GM12878 (cell line): Measurements from ENCODE around the gene ABCB4. TPM values are rescaled to one million over a fixed set of nuclear protein-coding genes. Genes with fewer than 3 reads are reported as not detected.

Experiments used
- ATAC-seq: fragments of 200-7000 bp; cut with Tn5 transposase; 3 replicates; pipeline ENCODE4 v1.9.1; 2020; ENCODE audit warnings: mild to moderate bottlenecking, moderate library complexity
- BruUV-seq: library from RNA; stranded (reverse); fragments of 400-500 nt; replicated peaks from 2 replicates; lab custom pipeline; 2021; lab: Mats Ljungman, UMichigan
- CTCF ChIA-PET: fragments of 300-600 bp; sonication (Branson Sonifier 250); formaldehyde crosslinking; extraction: SDS; loops from one replicate; lab custom pipeline; 2021; ENCODE audit warnings: inconsistent platforms; lab: Yijun Ruan, JAX
- POLR2A ChIA-PET: fragments of 350-600 bp; formaldehyde crosslinking; extraction: SDS; loops from one replicate; lab custom pipeline; 2021; ENCODE audit warnings: inconsistent platforms; lab: Charles Lee
- RAD21 ChIA-PET: fragments of 300-600 bp; sonication (Branson Sonifier 250); formaldehyde crosslinking; loops from one replicate; lab custom pipeline; 2023; ENCODE audit warnings: antibody characterized with exemption; ENCODE audit not compliant: unreplicated experiment; lab: Charles Lee
- SMC1A ChIA-PET: fragments of 300-600 bp; sonication (Branson Sonifier 250); formaldehyde crosslinking; loops from one replicate; lab custom pipeline; 2023; ENCODE audit not compliant: unreplicated experiment, uncharacterized antibody; lab: Charles Lee
- DNase-seq: peaks from one replicate; pipeline ENCODE4 v3.0.0-alpha.2; 2011; ENCODE audit warnings: low read depth, low spot score
- FAIRE-seq: peaks from 3 replicates; lab custom pipeline; 2011; peaks lifted over from hg19 to GRCh38; lab: Jason Lieb, UNC
- H2AFZ ChIP-seq: 2 replicates; pipeline ENCODE4 v1.6.0; 2011; ENCODE audit warnings: low read depth, low read length, control low read depth; ENCODE audit not compliant: control insufficient read depth
- H3K27ac ChIP-seq: 2 replicates; pipeline ENCODE4 v1.5.1; 2011; ENCODE audit warnings: control low read depth; ENCODE audit not compliant: control insufficient read depth, insufficient read depth
- H3K27me3 ChIP-seq, 2 experiments: replicated peaks in 1 of 2; 2 replicates each; pipeline versions ENCODE4 v1.6.0 to v1.6.1; 2011; ENCODE audit warnings: low read length in 1 of 2; ENCODE audit not compliant: control insufficient read depth in 2 of 2, insufficient read depth in 2 of 2
- H3K36me3 ChIP-seq, 2 experiments: 2 replicates each; pipeline ENCODE4 v1.5.1; 2011; ENCODE audit warnings: low read length in 1 of 2; ENCODE audit not compliant: control insufficient read depth in 2 of 2, insufficient read depth in 2 of 2
- H3K4me1 ChIP-seq: 2 replicates; pipeline ENCODE4 v1.6.1; 2011; ENCODE audit warnings: mild to moderate bottlenecking, low read length, moderate library complexity, mixed read lengths; ENCODE audit not compliant: control insufficient read depth, insufficient read depth
- H3K4me2 ChIP-seq: 2 replicates; pipeline ENCODE4 v1.6.0; 2011; ENCODE audit warnings: control low read depth; ENCODE audit not compliant: control insufficient read depth, insufficient read depth
- H3K4me3 ChIP-seq: fragments of 200-600 bp; sonication (generic); 2 replicates; pipeline ENCODE4 v1.5.1; 2016
- H3K79me2 ChIP-seq: 2 replicates; pipeline ENCODE4 v1.6.0; 2011; ENCODE audit warnings: low read length; ENCODE audit not compliant: control insufficient read depth, insufficient read depth
- H3K9ac ChIP-seq: 2 replicates; pipeline ENCODE4 v1.8.0; 2011; ENCODE audit warnings: low read length, control low read depth, mixed read lengths; ENCODE audit not compliant: control insufficient read depth, insufficient read depth
- H3K9me3 ChIP-seq: replicated peaks from 3 replicates; pipeline ENCODE4 v1.5.1; 2011; ENCODE audit warnings: mild to moderate bottlenecking, low read length; ENCODE audit not compliant: control insufficient read depth, insufficient read depth
- H4K20me1 ChIP-seq: 2 replicates; pipeline ENCODE4 v1.6.0; 2011; ENCODE audit not compliant: control insufficient read depth, insufficient read depth
- ATF7 ChIP-seq: fragments of 450-650 bp; IDR thresholded peaks from 2 replicates; pipeline ENCODE4 v1.6.1; 2016; ENCODE audit warnings: low read depth, mild to moderate bottlenecking
- E4F1 ChIP-seq: fragments of 450-650 bp; IDR thresholded peaks from 2 replicates; pipeline ENCODE4 v1.6.1; 2018; ENCODE audit warnings: borderline replicate concordance, mild to moderate bottlenecking; ENCODE audit not compliant: partially characterized antibody
- IKZF1 ChIP-seq: fragments of 450-650 bp; conservative IDR thresholded peaks from 2 replicates; pipeline ENCODE4 v1.6.1; 2017; ENCODE audit warnings: antibody characterized with exemption, mild to moderate bottlenecking
- IRF4 ChIP-seq: IDR thresholded peaks from 2 replicates; pipeline ENCODE4 v1.6.1; 2011; ENCODE audit warnings: low read depth, low read length
- MYC ChIP-seq: IDR thresholded peaks from 2 replicates; pipeline ENCODE4 v1.6.1; 2011; ENCODE audit warnings: mild to moderate bottlenecking, low read length, moderate library complexity, inconsistent platforms; ENCODE audit not compliant: insufficient read depth, insufficient replicate concordance, insufficient read length, severe bottlenecking
- NRF1 ChIP-seq: conservative IDR thresholded peaks from 2 replicates; pipeline ENCODE4 v1.6.1; 2011; ENCODE audit warnings: mild to moderate bottlenecking, low read depth, low read length, improper control_type of control experiment
- PAX5 ChIP-seq: IDR thresholded peaks from 2 replicates; pipeline ENCODE4 v1.6.1; 2011; ENCODE audit warnings: low read depth, low read length, borderline replicate concordance
- POU2F2 ChIP-seq: IDR thresholded peaks from 3 replicates; pipeline ENCODE4 v1.6.1; 2011; ENCODE audit warnings: low read depth, mild to moderate bottlenecking, low read length, borderline replicate concordance
- RAD51 ChIP-seq: fragments of 450-650 bp; IDR thresholded peaks from 2 replicates; pipeline ENCODE4 v1.6.1; 2016; ENCODE audit warnings: moderate library complexity, mild to moderate bottlenecking, inconsistent platforms
- RBBP5 ChIP-seq: fragments of 200-600 bp; sonication (generic); conservative IDR thresholded peaks from 2 replicates; pipeline ENCODE4 v1.6.1; 2016
- RFX5 ChIP-seq: IDR thresholded peaks from 2 replicates; pipeline ENCODE4 v1.6.1; 2011; ENCODE audit warnings: low read depth, low read length, improper control_type of control experiment
- SUZ12 ChIP-seq: fragments of 200-600 bp; sonication (generic); IDR thresholded peaks from one replicate; pipeline ENCODE4 v1.6.1; 2018; ENCODE audit warnings: antibody characterized with exemption, mild to moderate bottlenecking; ENCODE audit not compliant: unreplicated experiment
- WRNIP1 ChIP-seq: IDR thresholded peaks from 2 replicates; pipeline ENCODE4 v1.6.1; 2011; ENCODE audit warnings: low read depth, low read length, improper control_type of control experiment, borderline replicate concordance
- ZBTB11 ChIP-seq: fragments of 450-650 bp; formaldehyde crosslinking; IDR thresholded peaks from 2 replicates; pipeline ENCODE4 v1.5.0; 2022; ENCODE audit warnings: mild to moderate bottlenecking, missing genetic modification characterization
- ZNF207 ChIP-seq: fragments of 450-650 bp; IDR thresholded peaks from 2 replicates; pipeline ENCODE4 v1.6.1; 2014; ENCODE audit warnings: antibody characterized with exemption, mild to moderate bottlenecking, borderline replicate concordance
- WGBS: methylation state at CpG from one replicate; pipeline ENCODE4 v1.1.6; 2016; ENCODE audit warnings: low lambda C conversion rate; ENCODE audit not compliant: insufficient replicate concordance, insufficient coverage; ENCODE audit errors: missing lambda C conversion rate; 5-methylcytosine and 5-hydroxymethylcytosine counted together
- in situ Hi-C: fragments of 300-500 bp; cut with MboI; formaldehyde crosslinking; loops from 9 replicates; pipeline ENCODE4 v1.14.3; 2018; ENCODE audit warnings: mixed read lengths
- intact Hi-C: fragments of 100-400 bp; cut with micrococcal nuclease; formaldehyde crosslinking; loops from one replicate; pipeline ENCODE4 v1.14.2; 2022; ENCODE audit not compliant: unreplicated experiment
- polyA plus RNA-seq, 11 experiments: library from polyadenylated mRNA; depleted of rRNA in 4 of 11; unstranded in 6 of 11; stranded (reverse) in 5 of 11; fragments of >200 nt; fragmentation: Nextera tagmentation in 4 of 11; fragmentation: Illumina TruSeq in 1 of 11; extraction: Ambion mirVana in 4 of 11; extraction: Trizol in 1 of 11; gene quantifications; 1 replicate in 1 of 11; 2 replicates in 10 of 11; pipeline versions ENCODE4 v1.2.1 to v1.2.3, GENCODE V29; 2011 to 2016; ENCODE audit warnings: inconsistent platforms in 2 of 11, missing spikeins in 2 of 11, low read depth in 1 of 11
- total RNA-seq, 4 experiments: library from RNA; depleted of rRNA in 3 of 4; stranded (reverse); fragments of >200 nt in 3 of 4; fragmentation: Illumina TruSeq in 1 of 4; extraction: Trizol in 1 of 4; gene quantifications; 2 replicates each; pipeline versions ENCODE4 v1.2.1 to v1.2.3, GENCODE V29; 2013 to 2021

The ABCB4 gene
- total and polyA plus RNA-seq, 10 of the 15 experiments (the other 5 are each of a cell fraction or from before 2014, with no cell fraction given) = 1.9 to 8.3 (median 4.4) TPM

- DNase-seq = no peak
- ChIA-PET CTCF (no interaction called here), RAD21 (no interaction called here), POLR2A (no interaction called here), SMC1A (interaction anchor here (0.5 kb wide), 1 partner anchor 49 kb away, joined by 3 read pairs; no protein-coding TSS in a partner anchor)
- H3K27ac ChIP-seq = no peak overlapping the region
- H3K9me3 ChIP-seq = no peaks in the 10 kb centered on the region; the same call in 2 of the 3 replicates
- no peak overlapping the region for H3K4me2 ChIP-seq
- no peak for FAIRE-seq
- H3K79me2 ChIP-seq = no peaks in the 10 kb centered on the region
- in situ Hi-C loops (no loop called here), intact Hi-C loops (no loop called here)
- no peak overlapping the region for H3K9ac ChIP-seq
- whole genome bisulfite sequencing = 51% methylated on average over 3 of the region's 3 CpGs
- no peak for ATAC-seq
- H3K27me3 ChIP-seq = no peaks in the 10 kb centered on the region
- H3K4me1 ChIP-seq = no peaks in the 10 kb centered on the region
- TF ChIP-seq POU2F2 (no peak), SUZ12 (no peak), NRF1 (no peak), E4F1 (no peak), RAD51 (no peak), ATF7 (no peak), RFX5 (no peak), IRF4 (no peak), MYC (no peak), IKZF1 (no peak), PAX5 (no peak), WRNIP1 (no peak), RBBP5 (no peak), ZBTB11 (CRISPR knock-in tag) (no peak), ZNF207 (no peak)
- H4K20me1 ChIP-seq = no peaks in the 10 kb centered on the region
- no peak overlapping the region for H3K4me3 ChIP-seq
- no TSS peak for BruUV-seq
- no peak overlapping the region for H2AFZ ChIP-seq
- no peaks in the 10 kb centered on the region for H3K36me3 ChIP-seq
Observed at GRCh38 chr7:87482115-87482514, 6.6 kb upstream of the ABCB4 start.
